Measurements from ENCODE around the gene ASPG.

DNA sequence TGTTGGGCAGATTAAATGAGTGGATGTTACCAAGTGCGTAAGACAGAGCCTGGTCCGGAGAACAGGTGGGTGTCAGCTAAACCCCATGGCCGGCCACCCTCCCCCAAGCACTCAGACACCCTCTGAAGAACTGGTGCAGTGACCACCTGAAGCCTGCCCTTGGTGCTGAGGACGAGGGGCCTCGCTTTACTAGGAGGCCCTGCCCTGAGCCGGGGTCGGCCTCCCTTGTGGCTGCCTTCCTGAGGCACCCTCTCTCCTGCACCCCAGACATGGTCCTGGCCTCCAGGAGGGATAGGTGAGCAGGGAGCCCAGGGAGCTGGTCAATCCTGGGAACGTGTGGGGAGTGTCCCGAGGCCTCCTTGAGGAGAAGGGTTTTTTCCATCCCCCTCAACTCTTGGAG lies 48.0 kb downstream of the ASPG start:
- no peak for TF ChIP-seq CTCF (IDR thresholded peaks at IDR 0.05)
- TF ChIP-seq EZH2 (IDR thresholded peaks at IDR 0.05), result no peak

All from neural progenitor cell (in vitro differentiated cells).